ENCODE measurements around the gene LRIG1. TPM values are rescaled to one million over a fixed set of nuclear protein-coding genes. Genes with fewer than 3 reads are reported as not detected.
A peak's percentile ranks its signal among the peaks of the same experiment; 100 is the strongest.

The LRIG1 gene
- total RNA-seq, 2 donors from 2014 or later, result 121 to 131 TPM

DNA sequence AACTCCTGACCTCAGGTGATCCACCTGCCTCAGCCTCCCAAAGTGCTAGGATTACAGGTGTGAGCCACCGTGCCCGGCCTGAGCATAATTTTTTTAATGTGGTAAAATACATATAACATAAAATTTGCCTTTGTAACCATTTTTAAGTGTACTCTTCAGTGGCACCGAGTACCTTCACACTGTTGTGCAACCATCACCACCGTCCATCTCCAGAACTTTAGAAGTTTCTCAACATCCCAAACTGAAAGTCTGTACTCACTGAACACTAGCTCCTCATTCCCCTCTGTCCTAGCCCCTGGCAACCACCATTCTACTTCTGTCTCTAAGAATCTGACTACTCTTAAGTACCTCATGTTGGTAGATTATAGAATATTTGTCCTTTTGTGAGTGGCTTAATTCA lies 35.2 kb downstream of the LRIG1 start:
- H3K27ac ChIP-seq, result no peak overlapping the region
- DNase-seq (ENCODE audit: low spot score) (no peak), ATAC-seq (ENCODE audit: insufficient number of reproducible peaks, low FRiP score, low read depth) (no peak)
- no peaks in the 10 kb centered on the region for H3K36me3 ChIP-seq
- H3K4me1 ChIP-seq (ENCODE audit: control insufficient read depth in 1 of 2, low read depth in 2 of 2), result peaks cover 29 to 78% of the 10 kb centered on the region in 2 donors
- no peaks in the 10 kb centered on the region for H3K27me3 ChIP-seq (replicated peaks; ENCODE audit: insufficient read depth)
- TF ChIP-seq, protein P1, sequence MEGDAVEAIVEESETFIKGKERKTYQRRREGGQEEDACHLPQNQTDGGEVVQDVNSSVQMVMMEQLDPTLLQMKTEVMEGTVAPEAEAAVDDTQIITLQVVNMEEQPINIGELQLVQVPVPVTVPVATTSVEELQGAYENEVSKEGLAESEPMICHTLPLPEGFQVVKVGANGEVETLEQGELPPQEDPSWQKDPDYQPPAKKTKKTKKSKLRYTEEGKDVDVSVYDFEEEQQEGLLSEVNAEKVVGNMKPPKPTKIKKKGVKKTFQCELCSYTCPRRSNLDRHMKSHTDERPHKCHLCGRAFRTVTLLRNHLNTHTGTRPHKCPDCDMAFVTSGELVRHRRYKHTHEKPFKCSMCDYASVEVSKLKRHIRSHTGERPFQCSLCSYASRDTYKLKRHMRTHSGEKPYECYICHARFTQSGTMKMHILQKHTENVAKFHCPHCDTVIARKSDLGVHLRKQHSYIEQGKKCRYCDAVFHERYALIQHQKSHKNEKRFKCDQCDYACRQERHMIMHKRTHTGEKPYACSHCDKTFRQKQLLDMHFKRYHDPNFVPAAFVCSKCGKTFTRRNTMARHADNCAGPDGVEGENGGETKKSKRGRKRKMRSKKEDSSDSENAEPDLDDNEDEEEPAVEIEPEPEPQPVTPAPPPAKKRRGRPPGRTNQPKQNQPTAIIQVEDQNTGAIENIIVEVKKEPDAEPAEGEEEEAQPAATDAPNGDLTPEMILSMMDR (IDR thresholded peaks at IDR 0.05), result no peak
- no peaks in the 10 kb centered on the region for H3K9me3 ChIP-seq
- no peak overlapping the region for H3K4me3 ChIP-seq

DNA sequence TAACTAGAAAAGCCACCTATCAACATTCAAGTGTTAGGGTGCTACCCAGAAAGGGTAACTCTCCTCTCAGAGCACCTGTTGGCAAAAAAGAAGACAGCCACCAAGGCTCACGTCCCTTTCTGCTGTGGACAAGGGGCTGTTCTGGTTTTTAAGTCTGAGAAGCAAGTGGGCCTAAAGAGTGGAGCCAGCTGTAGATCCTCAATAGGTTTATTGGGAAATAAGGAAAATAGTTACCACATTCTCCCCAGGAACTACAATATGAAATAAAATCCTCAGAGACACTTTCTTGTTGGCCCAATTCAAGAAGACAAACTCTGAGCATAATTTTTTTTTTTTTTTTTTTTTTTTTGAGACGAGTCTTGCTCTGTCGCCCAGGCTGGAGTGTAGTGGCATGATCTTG lies 35.8 kb downstream of the LRIG1 start:
- Histone ChIP-seq H3K9me3 (no peaks in the 10 kb centered on the region), H3K27ac (no peak overlapping the region), H3K27me3 (replicated peaks; ENCODE audit: insufficient read depth) (no peaks in the 10 kb centered on the region), H3K4me3 (no peak overlapping the region), H3K36me3 (no peaks in the 10 kb centered on the region), H3K4me1 (ENCODE audit: control insufficient read depth in 1 of 2, low read depth in 2 of 2) (peaks cover 29 to 78% of the 10 kb centered on the region in 2 donors)
- ATAC-seq (ENCODE audit: insufficient number of reproducible peaks, low FRiP score, low read depth) (no peak), DNase-seq (ENCODE audit: low spot score) (no peak)
- TF ChIP-seq, protein P1 (IDR thresholded peaks at IDR 0.05), result no peak

DNA sequence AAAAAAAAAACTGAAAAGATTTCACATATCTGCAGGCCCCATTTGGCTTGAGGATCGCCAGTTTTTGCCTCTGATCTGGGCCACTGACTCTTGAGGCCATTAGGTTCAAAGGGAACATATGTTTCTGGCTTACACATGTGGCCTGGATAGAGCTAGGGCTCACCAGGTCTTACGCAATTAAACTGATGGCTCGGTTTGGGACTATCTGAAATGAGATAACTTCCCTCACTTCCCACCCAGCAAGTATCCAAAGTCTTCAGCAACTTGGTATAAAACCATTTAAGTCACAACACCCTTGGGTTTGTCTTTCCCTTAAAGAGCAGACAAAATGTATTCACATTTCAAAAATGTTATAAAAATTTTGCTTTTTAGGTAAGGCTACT lies 36.3 kb downstream of the LRIG1 start:
- H3K4me3 ChIP-seq, result no peak overlapping the region
- H3K4me1 ChIP-seq (ENCODE audit: control insufficient read depth in 1 of 2, low read depth in 2 of 2), result peaks cover 29 to 79% of the 10 kb centered on the region in 2 donors
- no peaks in the 10 kb centered on the region for H3K9me3 ChIP-seq
- no peak for ATAC-seq (ENCODE audit: insufficient number of reproducible peaks, low FRiP score, low read depth)
- H3K36me3 ChIP-seq, result no peaks in the 10 kb centered on the region
- TF ChIP-seq, protein P1 (IDR thresholded peaks at IDR 0.05), result no peak
- no peak for DNase-seq (ENCODE audit: low spot score)
- no peaks in the 10 kb centered on the region for H3K27me3 ChIP-seq (replicated peaks; ENCODE audit: insufficient read depth)
- H3K27ac ChIP-seq, result no peak overlapping the region

DNA sequence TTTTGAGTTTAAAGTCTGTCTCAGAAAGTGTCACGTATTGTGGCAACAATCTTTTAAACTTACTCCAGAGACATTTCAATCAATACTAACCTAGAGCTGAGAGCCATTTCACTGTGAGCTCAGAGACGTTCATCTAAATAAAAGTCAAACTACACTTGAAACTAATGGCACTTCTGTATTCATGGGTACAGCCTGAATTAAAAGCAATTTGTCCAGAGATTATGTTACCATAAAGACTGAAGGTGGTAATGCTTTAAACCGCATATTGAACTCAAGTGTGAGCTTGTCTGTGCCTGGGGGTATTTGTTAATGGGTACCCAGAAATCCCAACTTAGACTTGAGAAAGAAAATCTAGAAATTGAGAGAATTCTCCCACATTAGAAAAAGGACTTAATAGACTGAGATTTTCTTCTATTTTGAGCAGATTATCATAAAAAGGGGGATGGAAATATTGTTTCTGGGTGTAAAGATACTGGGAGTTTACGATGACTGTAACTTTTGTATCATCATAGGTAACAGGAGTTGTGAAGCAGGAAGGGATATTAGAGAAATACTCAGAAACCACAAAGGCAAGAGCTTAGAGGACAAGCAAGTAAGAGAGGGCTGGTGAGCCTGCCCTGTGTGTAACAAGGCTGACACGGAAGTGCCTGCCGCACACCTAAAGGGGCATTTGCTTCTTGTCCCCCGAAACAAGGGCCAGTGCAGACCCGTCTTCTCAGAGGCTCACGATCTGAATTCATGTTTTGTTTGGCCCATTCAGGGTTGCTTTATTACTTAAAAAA lies 36.9 kb downstream of the LRIG1 start:
- Histone ChIP-seq H3K4me3 (no peak overlapping the region), H3K36me3 (no peaks in the 10 kb centered on the region), H3K9me3 (no peaks in the 10 kb centered on the region), H3K27me3 (replicated peaks; ENCODE audit: insufficient read depth) (no peaks in the 10 kb centered on the region), H3K27ac (peak overlapping the region in 1 of 2 donors; percentile 40), H3K4me1 (ENCODE audit: control insufficient read depth in 1 of 2, low read depth in 2 of 2) (peaks cover 23 to 73% of the 10 kb centered on the region in 2 donors)
- TF ChIP-seq, protein P1 (IDR thresholded peaks at IDR 0.05), result no peak
- DNase-seq (ENCODE audit: low spot score), result no peak
- ATAC-seq (ENCODE audit: insufficient number of reproducible peaks, low FRiP score, low read depth), result no peak

DNA sequence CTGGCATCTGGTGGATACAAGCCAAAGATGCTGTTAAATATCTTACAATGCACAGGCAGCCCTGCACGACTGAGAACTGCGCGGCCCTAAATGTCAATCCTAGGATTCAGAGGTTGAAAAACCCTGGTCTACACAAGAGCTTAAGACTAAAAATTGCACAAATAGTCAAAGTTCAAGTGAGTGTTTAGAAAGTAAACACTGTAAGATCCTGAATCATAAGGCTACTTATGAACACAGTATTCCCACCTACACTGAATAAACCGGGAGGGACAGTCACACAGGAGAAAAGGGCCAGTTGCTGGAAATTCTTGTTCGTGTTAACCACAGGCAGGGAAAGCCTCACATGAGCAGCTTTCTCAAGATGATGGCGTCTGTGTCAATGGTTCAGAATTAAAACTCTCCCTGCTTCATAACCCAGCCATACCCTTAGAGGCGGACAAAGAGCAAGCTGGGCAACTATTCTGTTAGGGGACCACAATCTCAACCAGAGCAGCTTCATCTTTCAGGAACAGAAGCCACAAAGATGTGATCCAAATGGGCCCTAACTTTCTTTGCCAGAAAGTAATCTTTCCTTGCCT lies 37.7 kb downstream of the LRIG1 start:
- no peaks in the 10 kb centered on the region for H3K9me3 ChIP-seq
- H3K4me1 ChIP-seq (ENCODE audit: control insufficient read depth in 1 of 2, low read depth in 2 of 2), result peaks cover 22 to 66% of the 10 kb centered on the region in 2 donors
- H3K4me3 ChIP-seq, result no peak overlapping the region
- no peak for DNase-seq (ENCODE audit: low spot score)
- TF ChIP-seq, protein P1 (IDR thresholded peaks at IDR 0.05), result no peak
- peak overlapping the region; percentile 40 to 44 for H3K27ac ChIP-seq
- no peaks in the 10 kb centered on the region for H3K27me3 ChIP-seq (replicated peaks; ENCODE audit: insufficient read depth)
- H3K36me3 ChIP-seq, result peaks cover 4% of the 10 kb centered on the region
- peak; percentile 50 for ATAC-seq (ENCODE audit: insufficient number of reproducible peaks, low FRiP score, low read depth)

Data from thoracic aorta (tissue), 2 donors.